LNCaP clone FGC (cell line): ENCODE data around the gene OR5W2.

Source experiments
- DNase-seq: peaks from one replicate; pipeline ENCODE4 v3.0.0-alpha.2; 2011; ENCODE audit warnings: low read depth
- H3K4me3 ChIP-seq: 2 replicates; pipeline ENCODE4 v1.5.1; 2011; ENCODE audit warnings: mild to moderate bottlenecking, low read depth, low read length, control low read depth
- TF ChIP-seq, protein P1 (sequence below): IDR thresholded peaks from 2 replicates; pipeline ENCODE4 v1.5.1; 2012; ENCODE audit warnings: mild to moderate bottlenecking; ENCODE audit not compliant: control insufficient read depth, insufficient read depth; ENCODE audit errors: extremely low read depth

OR5W2 gene

DNA sequence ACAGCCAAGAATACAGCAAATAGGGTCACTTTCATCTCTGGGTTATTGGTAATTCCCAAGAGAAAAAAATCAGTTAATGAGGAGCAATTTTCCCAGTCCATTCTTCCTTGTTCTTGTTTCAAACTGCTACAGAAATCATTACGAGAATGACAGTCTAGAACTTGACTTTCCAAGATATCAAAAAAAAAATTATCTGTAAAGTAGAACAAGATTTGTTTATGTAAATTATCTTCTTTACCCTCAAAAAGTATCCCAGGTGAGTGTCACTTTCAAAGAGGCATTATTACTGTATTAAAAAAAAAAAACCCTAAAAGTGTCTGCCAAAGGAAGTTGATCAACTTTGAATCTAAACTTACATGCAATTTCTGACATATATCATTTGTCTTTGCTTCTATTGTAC lies at the start of gene OR5W2:
Gene OR5W2 (minus strand): TSS at position 101 of the 400 bp plus-strand sequence. CDS start 0 bp downstream, at position 101.
- H3K4me3 ChIP-seq, result no peak within 1 kb of the TSS
- TF ChIP-seq, protein P1, sequence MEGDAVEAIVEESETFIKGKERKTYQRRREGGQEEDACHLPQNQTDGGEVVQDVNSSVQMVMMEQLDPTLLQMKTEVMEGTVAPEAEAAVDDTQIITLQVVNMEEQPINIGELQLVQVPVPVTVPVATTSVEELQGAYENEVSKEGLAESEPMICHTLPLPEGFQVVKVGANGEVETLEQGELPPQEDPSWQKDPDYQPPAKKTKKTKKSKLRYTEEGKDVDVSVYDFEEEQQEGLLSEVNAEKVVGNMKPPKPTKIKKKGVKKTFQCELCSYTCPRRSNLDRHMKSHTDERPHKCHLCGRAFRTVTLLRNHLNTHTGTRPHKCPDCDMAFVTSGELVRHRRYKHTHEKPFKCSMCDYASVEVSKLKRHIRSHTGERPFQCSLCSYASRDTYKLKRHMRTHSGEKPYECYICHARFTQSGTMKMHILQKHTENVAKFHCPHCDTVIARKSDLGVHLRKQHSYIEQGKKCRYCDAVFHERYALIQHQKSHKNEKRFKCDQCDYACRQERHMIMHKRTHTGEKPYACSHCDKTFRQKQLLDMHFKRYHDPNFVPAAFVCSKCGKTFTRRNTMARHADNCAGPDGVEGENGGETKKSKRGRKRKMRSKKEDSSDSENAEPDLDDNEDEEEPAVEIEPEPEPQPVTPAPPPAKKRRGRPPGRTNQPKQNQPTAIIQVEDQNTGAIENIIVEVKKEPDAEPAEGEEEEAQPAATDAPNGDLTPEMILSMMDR, result no peak
- DNase-seq, result no peak

DNA sequence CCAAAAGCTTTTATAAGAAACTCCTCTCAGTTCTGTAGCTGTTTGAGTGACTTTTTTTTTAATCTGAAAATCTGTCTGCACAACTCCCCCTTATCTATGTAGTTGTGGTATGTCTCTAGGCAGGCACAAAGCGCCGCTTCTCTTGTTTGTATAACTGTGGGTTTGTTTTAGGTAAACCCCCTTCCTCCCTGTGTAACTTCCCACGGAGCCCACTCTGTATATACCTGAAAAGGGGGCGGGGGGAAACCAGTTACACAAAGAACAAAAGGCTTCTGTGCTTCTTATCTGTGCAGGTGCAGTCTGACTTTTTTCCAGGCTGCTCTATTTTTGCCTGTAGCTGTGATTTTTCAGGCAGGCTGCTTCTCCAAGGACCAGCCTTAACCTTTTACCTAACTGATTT lies 42.1 kb upstream of the OR5W2 start:
- H3K4me3 ChIP-seq, result no peak overlapping the region
- no peak for DNase-seq
- TF ChIP-seq, protein P1, result no peak

DNA sequence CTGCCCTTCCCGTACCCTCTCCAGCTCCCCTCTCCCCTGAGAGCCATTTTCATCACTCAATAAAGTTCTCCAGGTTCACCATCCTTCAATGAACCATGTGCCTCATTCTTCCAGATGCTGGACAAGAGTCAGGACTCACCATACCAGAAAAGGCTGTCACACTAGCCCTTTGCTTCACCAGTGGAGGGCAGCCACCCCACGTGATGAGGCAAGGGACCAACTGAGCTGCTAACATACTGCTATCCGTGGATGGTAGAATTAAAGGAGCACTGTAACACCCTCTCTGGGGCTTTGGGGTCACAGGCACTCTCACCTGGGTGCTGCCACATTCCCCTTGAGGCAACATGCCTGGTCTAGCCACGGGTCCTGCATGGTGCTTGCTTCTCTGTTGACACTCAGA lies 34.9 kb upstream of the OR5W2 start:
- no peak for DNase-seq
- H3K4me3 ChIP-seq, result no peak overlapping the region
- TF ChIP-seq, protein P1, result no peak

DNA sequence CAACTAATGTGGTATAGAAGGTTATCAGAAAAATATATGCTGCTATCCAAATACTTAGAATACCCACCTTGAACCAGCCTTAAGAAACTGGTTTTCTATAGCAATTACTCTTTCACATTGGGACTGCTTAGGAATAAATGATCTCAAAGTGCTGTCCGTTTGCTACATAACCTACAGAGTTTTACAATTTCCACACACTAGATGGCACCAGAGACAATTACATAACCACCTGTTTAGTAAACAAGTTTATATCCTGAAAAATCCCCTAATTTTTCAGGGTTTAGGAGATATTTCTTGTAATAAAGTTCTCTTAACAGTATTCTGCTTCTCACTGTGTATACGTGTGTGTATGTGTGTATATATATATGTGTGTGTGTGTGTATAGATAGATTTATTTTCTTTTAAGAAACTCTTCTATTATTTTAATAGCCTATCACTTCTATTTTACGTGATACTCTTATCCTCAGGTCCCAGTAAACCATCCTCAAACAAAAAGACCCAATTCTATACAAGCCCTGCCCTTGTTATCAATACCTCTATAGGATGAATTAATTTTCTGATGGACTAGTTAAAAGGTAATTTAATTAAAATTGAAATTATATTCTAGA lies 28.5 kb upstream of the OR5W2 start:
- peak; percentile 13 for DNase-seq
- H3K4me3 ChIP-seq, result no peak overlapping the region
- TF ChIP-seq, protein P1, result peak; percentile 69

DNA sequence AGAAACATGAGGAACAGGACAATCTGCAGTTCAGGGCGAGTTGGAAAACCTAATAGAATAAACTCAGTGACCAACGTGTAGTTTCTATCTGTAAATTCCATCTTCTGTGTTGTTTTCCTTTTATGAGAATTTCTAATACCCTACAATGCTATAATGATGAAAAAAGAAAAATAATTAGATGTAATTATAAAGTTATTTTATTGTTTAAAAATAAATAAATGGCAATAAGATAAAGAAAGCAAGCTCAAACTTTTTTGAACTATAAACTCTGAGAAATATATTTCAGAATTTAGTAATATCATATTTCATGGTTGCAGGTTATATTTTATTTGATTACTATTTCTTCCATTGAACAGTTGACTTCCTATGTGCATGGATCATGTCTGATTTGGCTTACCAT lies 21.9 kb upstream of the OR5W2 start, which contains the start of gene OR5I1:
Gene OR5I1 (minus strand): TSS at position 101 of the 400 bp plus-strand sequence. CDS start 0 bp downstream, at position 101.
- H3K4me3 ChIP-seq, result no peak within 1 kb of the TSS
- TF ChIP-seq, protein P1, result no peak
- DNase-seq, result no peak

DNA sequence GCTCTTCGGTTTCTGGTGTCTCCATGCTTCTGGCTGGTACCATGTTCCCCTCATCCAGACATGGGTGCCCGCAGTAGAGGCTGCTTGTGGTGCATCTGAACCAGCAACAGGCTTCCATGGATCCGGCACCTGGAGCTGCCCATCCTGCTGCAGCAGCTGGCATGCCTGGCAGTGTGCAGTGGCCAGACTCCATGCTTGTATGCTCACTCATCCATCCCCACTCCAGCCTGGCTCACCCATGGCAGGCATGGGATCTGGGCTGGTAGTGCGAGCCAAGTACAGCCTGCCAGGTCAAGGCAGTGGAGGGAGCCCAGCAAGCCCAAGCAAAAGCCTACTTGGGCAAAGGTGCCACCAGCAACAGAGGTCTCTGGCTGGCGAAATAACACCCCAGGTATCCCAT lies 6.2 kb upstream of the OR5W2 start:
- DNase-seq, result no peak
- TF ChIP-seq, protein P1, result no peak
- H3K4me3 ChIP-seq, result no peak overlapping the region

DNA sequence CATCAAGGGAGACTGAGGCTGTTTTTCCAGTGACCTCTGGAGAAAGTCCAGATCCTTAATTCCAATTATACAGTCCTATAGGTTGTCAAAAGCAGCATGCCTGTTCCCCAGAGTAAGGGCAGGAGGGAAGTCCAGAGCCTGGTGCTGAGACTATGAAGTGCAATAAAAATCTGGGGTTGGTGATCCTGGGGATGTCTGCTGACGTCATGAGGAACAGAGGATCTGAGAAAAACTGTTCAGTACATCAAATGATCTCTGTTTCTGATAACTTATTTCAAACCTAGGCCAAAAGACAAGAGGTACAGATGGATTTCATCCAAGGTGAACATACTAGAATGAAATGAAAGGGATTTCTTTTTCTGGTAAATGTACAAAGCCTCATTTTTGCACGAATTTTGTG lies 12.1 kb downstream of the OR5W2 start:
- TF ChIP-seq, protein P1, result no peak
- DNase-seq, result no peak
- H3K4me3 ChIP-seq, result no peak overlapping the region
